HG03039 (cell line): ENCODE measurements around the gene LIPC.

Source experiments
- ATAC-seq: cut with Tn5 transposase; IDR thresholded peaks from one replicate; pipeline ENCODE4 v1.9.1; 2021; ENCODE audit warnings: mild to moderate bottlenecking, moderate library complexity; ENCODE audit not compliant: unreplicated experiment

The LIPC gene

DNA sequence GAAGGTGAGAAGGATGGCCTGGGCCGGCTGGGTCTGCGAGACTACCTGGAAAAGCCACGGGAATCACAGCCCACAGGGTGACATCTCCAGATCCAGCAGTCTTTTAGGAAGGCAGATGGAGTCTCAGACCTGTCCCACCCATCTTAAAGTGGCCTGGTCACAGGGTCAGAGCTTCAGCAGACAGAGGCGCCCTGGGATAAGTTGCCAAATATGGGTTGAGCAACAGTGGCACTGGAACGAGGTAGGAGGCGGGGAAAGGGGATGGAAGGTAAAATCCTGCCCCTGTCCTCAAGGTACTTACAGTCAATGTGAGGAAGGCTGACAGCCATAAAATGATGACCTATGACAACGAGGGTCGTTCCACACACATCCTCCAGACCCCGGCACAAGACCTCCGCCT lies 80.7 kb downstream of the LIPC start:
- no peak for ATAC-seq

DNA sequence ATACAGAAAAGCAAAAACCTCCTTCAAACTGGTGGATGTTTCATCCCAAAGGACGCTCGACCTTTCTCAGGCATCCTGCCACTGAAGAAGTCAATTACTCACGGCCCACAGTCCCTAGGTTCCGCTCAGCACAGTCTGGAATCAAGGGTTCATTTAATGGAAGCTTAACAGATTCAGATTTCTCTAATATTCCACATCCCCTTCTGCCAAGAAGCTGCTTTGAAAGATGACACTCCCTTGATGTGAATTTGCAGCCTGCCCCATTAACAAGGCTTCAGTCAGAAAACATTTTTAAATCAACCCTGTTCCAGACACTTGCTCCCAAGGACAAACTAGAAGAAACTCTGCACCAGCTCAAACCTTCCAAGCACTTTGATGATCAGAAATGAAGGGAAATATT lies 81.2 kb downstream of the LIPC start:
- no peak for ATAC-seq

DNA sequence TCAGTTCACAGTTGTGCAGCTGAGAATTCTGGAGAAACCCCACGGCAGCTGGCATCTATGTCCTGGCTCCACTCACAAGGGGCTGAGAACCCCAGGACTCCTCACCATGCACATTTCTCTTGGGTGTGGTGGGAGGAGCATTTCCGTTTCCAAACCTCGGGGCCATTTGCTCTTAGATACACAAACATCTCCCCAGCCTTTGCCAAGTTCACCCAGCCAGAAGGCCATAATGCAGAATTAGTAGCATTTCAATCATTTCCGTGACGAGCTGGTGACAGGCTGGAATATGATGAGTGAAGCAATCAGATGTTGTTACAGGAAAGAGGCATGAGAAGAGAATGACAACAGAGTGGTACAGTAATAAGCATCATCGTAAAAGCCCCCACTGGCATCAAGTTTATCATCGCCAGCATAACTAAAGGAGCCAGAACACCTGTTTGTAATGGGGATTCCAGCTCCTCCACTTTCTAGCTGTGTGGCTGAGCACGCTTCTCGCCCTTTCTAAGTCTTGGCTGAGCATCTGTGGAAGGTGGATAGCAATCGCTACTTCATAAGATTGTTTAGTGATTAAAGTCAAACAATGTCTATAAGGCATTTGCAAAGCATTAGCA lies 82.0 kb downstream of the LIPC start:
- ATAC-seq = no peak

DNA sequence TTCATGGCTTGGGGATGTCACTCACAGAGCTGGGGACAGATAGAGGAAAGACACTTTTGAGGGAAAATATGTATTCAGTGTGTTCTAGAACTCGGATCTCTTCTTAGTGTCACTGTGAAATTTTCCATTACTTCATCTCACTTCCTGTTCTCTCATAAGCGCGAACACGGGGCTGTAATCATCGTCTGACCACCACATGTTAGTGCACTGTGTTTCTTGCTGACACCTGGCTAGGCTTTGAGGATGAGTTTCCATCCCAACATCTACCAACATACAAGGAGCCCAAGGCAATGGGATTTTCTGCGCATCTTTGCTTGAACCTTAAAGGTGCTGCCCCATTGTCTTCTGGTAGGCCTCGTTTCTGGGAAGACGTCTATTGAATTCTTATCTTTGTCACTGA lies 84.0 kb downstream of the LIPC start:
- no peak for ATAC-seq

DNA sequence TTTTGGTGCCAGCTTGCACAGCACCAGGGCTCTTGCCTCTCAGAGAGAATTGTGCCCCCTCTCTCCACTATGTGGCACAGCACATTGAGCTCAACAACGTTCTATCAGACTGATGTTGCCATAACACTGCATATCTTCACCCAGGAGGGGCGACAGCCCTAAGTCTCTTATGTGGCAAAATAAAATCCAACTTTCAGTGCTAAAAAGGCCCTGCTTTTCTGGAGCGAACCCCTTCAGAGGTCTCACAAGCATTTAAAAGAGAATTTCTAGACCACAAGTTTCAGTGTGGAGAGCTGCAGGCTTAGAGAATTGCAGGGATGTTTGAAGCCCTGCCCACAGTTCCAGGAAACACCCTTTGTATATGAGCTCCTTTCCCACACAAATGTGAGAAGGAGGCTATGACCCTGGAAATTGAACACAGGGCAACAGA lies 85.5 kb downstream of the LIPC start:
- no peak for ATAC-seq

DNA sequence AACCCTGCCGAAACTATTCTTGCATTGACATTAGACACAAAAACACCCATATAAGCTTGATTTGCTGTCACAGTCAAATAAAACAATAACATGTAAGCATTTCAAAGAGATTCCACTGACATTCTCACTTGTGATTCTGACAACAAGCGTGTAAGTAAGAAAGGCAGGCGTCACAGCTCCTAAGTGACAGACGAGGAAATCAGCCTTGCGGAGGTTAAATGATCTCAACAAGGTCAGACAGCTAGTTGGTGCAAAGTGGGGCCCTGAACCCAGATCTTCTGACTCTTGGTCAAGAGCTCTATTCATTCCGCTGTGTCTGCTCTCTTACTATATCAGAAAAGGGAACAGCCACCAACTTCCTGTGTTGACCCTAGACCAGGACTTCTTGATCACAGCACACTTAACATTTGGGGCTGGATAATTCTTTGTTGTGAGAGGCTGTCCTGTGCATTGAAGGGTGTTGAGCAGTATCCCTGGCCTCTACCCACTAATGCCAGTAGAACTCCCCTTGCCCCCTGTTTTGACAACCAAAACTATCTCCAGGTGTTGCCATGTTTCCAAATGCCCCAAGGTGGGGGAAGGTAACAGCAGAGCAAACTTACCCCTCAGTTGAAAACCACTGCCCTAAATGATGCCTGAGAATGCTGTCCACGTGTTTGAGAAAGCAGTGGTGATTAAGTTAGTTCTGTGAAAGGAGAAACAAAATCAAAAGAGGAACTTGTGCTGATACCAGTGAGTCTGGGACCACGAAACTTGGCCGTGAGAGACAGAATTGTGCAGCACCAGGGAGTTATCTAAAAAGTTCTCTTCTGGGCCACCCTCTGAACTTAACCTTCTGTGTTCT lies 86.1 kb downstream of the LIPC start:
- peak; percentile 44 for ATAC-seq

DNA sequence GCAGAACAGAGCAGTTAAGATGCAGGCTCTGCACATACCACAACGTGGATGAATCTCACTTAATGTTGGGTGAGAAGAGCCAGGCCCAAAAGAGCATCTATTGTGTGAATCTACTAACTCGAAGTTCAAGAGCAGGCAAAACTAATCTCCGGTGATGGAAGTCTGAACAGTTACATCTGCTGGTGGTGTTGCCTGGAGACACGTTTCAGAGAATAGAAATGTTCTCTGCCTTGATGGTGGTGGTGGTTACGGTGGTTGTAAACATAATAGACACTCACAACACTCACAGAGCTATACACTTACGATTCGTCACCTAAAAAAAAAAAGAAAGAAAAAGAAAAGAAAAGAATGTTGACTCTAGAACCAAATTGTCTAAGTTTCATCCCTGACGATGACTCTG lies 86.8 kb downstream of the LIPC start:
- ATAC-seq = no peak

DNA sequence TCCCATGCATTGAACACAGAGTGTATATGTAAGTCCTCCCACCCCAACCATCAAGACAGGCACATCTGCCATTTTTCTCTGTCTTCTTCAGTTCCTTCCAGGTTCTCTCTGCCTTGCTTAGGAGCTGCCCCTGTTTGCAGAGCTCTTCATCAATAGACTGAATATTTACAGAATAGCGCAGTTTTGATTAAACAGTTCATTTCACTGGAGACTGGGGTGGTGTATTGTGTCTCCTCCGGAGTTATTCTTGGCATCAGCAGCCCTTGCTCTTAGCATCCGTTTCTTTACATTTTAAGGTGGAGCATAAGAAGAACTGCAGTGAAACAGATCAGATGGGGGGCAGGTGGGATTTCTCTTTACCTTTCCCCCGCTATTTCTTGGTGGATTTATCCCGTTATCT lies 87.7 kb downstream of the LIPC start:
- no peak for ATAC-seq

DNA sequence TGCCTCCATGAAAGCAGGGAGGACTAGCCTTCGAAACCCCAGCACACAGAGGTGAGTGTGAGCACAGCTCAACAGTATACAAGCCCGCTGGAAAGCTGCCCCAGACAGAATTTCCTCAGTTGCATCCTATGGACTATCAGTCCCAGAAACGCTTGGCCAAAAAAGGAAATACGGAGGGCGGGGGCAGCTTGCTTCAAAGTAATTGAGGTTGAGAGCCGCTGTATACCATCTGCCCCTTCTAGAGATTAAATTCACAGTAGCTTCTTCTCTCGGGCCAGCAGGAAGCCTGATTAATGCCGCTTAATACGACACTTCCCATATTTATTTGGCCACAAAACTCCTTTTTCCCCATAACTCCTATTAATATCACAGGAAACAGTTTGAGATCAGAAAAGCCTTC lies 88.7 kb downstream of the LIPC start:
- ATAC-seq = no peak

DNA sequence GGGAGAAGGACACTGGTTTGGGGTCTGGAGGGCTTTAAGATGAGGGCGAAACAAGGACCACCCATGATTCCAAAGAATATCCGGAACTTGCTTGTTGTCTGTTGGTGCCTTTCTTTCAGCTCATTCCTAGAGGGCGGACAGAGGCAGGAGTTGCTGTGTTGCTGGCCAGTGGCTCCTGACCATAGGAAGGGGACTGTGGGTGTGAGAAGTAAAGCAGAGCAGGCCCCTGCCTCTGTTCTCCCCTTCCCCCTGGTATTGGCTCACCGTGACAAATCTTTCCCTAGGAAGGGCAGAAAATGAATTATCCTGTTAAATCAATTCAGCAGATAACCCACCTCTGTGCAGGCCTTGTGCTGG lies 89.1 kb downstream of the LIPC start:
- ATAC-seq = no peak

DNA sequence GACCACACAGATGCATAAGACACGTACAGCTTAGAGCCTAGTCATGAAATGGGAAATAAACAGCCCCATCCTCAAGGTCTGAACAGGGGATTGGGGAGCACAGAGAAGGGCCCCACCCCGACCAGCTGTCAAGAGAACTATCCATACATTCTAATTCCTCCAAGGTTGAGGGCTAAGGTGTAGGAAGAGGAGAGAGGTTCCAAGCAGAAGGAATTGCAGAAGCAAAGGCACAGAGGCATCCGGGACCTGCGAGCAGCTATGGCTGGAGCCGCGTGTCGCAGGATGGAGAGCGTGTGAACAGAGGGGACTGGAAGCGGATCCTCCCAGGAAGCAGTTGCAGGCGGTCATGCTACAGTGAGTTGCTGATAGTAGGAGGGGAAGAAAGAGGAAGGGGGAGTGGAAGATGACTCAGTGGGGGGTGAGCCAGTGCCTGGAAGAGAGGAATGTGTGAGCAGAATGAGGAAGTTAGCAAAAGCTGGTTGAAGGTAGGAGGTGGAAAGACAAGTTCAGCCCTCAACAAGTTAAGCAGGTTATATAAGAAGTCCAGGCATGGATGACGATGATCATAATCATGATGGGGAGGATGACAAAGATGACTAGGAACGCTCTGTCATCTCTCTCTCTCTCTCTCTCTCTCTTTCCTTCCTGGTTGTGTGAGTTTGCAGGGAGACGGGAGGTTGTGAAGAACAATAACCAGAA lies 89.7 kb downstream of the LIPC start:
- no peak for ATAC-seq

DNA sequence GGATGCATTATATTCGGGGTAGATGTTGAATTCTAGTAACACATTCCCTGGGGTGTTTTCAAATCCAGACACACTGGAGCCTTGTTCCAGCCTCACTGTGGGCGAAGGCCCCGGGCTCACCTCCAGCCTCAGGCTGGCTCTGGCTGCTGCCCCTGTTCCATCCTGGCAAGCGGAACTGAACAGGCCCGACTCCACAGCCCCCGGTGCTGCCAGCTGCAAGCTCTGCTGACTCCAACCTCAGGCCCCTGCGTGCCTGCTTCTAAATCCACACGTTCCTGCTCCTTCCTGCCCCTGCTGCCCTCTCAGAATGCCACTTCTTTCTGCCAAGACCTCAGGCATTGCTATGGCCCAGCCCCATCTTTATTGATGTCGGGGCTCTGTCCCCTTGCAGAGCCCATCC lies 90.6 kb downstream of the LIPC start:
- no peak for ATAC-seq

DNA sequence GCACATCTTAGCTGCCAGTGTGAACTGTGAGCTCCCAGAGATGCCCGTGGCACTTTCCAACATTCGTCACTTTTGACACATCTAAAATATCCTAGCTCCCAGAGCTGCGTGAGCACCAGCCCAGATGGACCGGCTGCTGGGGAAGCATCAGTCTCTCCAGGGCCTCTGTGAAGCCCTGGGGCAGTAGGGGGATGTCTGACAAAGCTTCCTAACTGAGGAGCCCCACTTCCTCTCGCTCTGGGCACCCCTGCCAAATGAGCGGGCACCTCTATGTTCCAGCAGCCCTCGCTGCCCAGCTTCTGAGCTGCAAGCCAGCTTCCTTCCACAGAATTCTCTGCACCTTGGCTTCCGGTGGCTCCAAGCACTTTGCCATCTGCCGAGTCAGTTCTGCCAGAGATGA lies 91.1 kb downstream of the LIPC start:
- ATAC-seq = no peak

DNA sequence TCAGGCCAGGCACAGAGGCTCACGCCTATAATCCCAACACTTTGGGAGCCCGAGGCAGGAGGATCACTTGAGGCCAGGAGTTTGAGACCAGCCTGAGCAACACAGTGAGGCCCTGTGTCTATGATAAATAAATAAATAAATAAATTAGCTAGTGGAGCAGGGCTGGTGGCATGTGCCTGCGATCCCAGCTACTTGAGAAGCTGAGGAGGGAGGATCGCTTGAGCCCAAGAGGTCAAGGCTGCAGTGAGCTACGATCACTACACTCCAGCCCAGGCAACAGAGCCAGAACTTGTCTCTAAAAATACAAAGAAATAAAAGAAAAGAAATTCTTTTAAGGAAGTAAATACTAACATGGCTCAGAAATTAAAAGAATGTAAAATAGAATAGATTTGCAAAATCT lies 91.8 kb downstream of the LIPC start:
- no peak for ATAC-seq

DNA sequence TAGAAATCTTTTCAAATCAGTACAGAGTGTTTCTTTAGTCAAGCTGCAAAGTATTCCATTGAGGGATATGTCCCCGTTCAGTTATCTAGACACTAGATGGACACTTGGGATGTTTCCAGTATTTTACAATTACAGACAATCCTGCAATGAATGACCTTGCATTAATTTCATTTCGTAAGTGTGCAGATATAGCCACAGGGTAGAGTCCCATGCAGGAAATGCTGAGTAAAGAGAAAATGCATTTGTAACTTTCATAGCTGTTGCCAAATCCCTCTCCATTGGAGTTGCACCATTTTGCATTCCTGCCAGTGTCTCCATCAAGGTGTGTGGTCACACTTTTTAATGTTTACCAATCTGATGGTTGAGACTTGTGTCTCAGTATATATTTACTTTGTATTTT lies 92.5 kb downstream of the LIPC start:
- ATAC-seq = no peak

DNA sequence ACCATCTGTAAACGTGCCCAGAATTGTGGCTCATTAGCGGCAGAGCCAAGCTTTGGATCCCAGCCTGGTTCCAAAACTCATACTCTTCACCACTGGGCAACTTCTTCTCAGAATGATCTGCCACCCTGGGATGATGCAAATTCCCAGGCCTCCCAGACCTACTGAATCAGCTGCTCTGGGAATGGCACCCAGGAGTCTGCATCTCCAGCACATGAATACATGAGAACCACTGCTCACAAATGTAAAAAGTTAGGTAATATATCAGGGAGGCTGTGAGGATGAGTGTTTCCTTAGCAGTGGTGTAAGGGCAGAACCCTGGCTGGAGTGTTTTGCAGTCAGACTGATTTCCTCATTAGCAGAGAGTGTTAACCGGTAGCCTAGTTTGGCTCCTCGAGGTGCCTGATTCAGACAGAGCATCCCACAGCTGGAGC lies 94.2 kb downstream of the LIPC start:
- no peak for ATAC-seq

DNA sequence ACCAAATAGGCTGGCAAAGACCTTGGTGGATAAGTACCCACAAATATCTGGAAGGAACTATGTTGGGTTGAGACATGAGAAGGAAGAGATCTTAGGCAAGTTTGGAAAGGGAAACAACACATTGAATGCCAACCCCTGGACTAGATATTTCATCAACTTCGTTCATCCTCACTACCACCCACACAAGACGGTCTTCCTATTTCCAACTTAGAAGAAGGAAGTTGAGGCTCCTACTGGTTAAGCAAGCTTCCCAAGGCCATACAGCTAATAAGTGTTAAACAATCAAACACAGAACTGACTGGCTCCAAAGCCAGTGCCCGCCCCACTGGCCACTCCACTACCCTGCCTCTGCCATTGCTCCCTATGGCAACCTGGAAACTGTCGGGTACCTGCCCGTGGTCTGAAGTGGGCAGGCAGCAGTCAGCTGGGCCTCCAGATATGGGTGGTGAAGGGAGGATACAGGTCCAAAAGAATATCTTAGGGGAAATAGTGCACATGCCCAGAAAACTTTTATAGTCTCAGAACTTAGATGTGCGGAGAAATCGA lies 94.9 kb downstream of the LIPC start:
- no peak for ATAC-seq

DNA sequence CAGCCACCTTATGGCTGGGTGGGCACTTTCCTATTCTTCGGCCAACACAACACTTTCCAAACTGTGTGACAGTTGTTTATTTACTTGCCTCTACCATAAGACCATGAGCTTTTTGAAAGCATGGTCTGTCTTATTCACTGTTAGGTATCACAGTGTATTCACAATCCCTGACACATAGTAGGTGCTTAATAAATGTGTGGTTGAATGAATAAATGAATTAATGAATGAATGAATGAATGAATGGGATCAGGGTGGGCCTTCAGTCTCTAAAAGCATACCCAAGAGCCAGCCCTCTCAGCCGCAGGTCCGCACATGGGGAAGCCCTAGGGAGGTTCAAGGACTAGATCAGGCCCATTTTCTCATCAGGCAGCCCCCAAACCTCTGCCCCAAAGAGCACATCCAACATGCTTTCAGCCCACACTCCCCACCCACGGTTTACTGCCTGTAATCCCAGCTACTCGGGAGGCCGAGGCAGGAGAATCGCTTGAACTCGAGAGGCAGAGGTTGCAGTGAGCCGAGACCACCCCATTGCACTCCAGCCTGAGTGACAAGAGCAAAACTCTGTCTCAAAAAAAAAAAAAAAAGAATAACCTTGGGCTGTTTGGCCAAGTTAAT lies 95.9 kb downstream of the LIPC start:
- ATAC-seq = no peak

DNA sequence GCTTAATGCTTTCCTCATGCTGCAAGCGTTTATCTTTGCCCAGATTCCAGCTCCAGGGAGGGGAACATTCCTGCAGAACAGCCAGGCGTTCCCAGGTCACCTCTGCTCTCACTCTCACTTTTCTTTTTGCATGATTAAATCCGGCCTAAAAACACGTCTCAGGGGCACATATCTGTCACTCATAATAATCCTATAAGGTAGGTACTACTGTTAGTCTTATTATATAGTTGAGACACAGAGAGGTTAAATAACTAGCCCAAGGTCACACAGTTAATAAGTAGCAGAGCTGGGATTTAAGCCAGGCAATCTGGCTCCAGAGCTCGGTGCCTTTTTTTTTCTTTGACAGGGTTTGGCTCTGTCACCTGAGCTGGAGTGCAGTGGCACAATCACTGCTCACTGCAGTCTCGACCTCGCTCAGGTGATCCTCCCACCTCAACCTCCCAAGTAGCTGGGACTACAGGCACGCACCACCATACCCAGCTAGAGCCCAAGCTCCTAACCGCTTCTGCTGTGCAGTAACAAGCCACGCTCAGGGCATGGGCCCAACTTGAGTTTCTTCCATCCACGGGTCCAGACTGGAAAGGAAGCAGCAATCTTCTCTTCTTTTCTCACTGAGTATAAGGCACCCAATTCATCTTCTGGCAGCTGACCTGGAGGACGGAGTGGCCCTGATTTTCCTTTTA lies 96.5 kb downstream of the LIPC start:
- no peak for ATAC-seq

DNA sequence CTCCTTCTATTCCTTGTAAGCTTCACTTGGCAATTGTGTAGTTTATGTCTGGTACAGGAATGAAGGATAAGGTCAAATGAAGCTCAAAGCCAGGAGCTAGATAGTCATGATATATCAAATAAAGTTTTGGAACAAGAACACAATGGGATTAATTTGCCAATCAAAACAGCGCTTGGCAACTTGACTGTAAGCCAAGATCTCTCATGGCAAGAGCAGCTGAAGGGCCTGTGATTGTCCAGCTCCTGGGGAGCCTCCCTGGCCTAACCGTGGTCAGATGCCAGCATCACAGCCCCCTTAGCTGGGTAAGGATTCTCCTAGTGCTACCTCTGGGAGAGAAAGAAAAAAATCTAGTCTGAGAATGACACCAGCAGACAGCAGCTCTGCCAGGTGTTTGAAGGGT lies 97.2 kb downstream of the LIPC start:
- no peak for ATAC-seq

DNA sequence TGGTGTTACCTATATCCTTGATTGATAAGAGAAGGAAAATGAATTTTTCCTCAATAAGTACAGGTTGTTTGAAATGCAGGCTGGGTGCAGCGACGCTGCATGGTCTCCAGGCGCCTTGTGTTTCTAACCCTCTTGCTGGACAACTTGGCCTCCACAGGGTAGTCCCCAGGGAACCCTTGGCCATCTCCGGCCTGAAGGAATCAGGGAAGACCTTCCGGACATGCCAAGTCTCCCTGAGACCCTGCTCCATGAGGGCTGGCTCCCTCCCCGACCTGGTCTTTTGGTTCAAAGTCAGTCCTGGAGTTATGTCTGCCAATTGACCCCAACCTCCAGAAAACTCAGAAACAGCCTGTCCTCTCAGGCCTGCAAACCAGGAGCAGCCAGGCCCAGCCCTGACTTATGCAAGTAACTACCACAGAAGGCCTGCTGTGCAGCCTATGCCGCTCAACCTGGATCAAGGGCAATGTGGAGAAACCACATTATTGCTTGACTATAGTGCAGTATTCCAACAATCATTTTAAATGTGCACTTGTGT lies 98.3 kb downstream of the LIPC start:
- no peak for ATAC-seq
